Lower leg skin (tissue), 3 donors: Measurements from ENCODE around the gene RARA.

Experiments used
- POLR2A ChIP-seq, 2 donors: fragments of 450-650 bp; IDR thresholded peaks; one replicate each; pipeline ENCODE4 v1.6.1; 2016 to 2017; ENCODE audit warnings: antibody characterized with exemption in 2 of 2, mild to moderate bottlenecking in 1 of 2, moderate library complexity in 1 of 2
- TF ChIP-seq, protein P1 (sequence below), 3 donors: fragments of 450-650 bp; IDR thresholded peaks; one replicate each; pipeline ENCODE4 v1.5.1; 2016; ENCODE audit warnings: antibody characterized with exemption in 3 of 3, mild to moderate bottlenecking in 3 of 3, moderate library complexity in 2 of 3

DNA sequence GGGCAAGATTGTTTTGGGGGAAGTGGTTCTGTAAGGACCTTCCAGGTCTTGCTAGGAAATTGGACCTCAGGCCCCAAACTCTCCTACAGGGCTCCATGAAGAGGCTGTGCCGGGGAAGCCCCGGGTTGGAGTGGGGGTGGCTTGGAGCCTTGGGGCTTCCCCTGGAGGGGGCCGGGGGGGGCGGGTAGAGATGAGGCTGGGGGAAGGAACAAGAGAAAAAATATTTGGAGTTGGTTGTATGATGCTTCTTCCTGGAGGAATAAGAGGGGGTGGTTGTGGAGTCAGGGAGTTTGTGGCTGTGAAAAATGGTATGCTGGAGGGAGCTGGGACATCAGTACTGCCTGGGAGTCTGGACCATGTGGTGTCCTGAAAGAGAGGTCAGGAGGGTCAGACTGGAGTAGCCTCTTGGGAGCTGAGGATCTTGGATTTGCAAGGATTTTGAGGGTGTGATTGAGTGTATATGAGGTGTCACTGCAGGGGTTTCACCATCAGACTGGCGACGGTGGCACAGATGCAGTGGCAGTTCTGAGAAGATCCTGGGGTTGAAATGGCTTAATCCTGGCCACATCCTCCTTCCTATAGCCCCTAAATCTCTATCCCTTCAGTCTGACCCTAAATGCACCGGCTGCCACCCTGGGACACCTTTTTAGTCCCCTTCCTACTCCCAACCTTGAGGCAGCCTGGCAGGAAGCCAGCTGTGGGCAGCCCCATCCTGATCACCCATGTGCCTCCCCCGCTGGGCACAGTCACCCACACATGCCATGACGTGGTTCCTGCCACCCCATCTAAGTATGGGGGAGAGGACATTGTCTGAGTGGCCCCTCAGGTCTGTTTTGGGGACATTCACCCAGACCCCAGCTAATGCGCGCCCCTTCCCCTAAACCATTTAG lies 10.9 kb downstream of the RARA start:
- TF ChIP-seq, protein P1, sequence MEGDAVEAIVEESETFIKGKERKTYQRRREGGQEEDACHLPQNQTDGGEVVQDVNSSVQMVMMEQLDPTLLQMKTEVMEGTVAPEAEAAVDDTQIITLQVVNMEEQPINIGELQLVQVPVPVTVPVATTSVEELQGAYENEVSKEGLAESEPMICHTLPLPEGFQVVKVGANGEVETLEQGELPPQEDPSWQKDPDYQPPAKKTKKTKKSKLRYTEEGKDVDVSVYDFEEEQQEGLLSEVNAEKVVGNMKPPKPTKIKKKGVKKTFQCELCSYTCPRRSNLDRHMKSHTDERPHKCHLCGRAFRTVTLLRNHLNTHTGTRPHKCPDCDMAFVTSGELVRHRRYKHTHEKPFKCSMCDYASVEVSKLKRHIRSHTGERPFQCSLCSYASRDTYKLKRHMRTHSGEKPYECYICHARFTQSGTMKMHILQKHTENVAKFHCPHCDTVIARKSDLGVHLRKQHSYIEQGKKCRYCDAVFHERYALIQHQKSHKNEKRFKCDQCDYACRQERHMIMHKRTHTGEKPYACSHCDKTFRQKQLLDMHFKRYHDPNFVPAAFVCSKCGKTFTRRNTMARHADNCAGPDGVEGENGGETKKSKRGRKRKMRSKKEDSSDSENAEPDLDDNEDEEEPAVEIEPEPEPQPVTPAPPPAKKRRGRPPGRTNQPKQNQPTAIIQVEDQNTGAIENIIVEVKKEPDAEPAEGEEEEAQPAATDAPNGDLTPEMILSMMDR (IDR thresholded peaks at IDR 0.05): no peak
- no peak for TF ChIP-seq POLR2A (IDR thresholded peaks at IDR 0.05)
